ENCODE results near the gene SLC39A9. TPM values are rescaled to one million over a fixed set of nuclear protein-coding genes. Genes with fewer than 3 reads are reported as not detected.
"Not testable (repeated sequence)": the region's sequence is repeated elsewhere in the genome, so short reads cannot be mapped to it uniquely, and the experiment has no call there.

SLC39A9 gene
- total RNA-seq, 4 donors from 2014 or later = 37.6 to 46.3 (median 42.3) TPM

- no peak overlapping the region for H3K27ac ChIP-seq (replicated peaks in 1 of 4)
- no peak for DNase-seq (ENCODE audit: extremely low spot score)
- no peaks in the 10 kb centered on the region for H3K9me3 ChIP-seq
- intact Hi-C loops (cut with DNase I) = no loop called here
- no peaks in the 10 kb centered on the region for H3K4me1 ChIP-seq
- WGBS = 80% methylated on average over 3 of the region's 3 CpGs
- no peak overlapping the region for H3K4me3 ChIP-seq
- TF ChIP-seq POLR2AphosphoS5 (IDR thresholded peaks at IDR 0.05) (no peak), EP300 (IDR thresholded peaks at IDR 0.05) (no peak), CTCF (IDR thresholded peaks at IDR 0.05) (no peak), POLR2A (IDR thresholded peaks at IDR 0.05; ENCODE audit: low read depth) (no peak)
- no peaks in the 10 kb centered on the region for H3K27me3 ChIP-seq
- no peaks in the 10 kb centered on the region for H3K36me3 ChIP-seq
Measured at GRCh38 chr14:69471436-69471835, 72.9 kb downstream of the SLC39A9 start.

- H3K9me3 ChIP-seq = no peaks in the 10 kb centered on the region
- no peaks in the 10 kb centered on the region for H3K4me1 ChIP-seq
- no peak for DNase-seq (ENCODE audit: extremely low spot score)
- no peak overlapping the region for H3K27ac ChIP-seq (replicated peaks in 1 of 4)
- 90% methylated on average over 10 of the region's 10 CpGs for WGBS
- no peaks in the 10 kb centered on the region for H3K27me3 ChIP-seq
- H3K4me3 ChIP-seq = no peak overlapping the region
- TF ChIP-seq CTCF (IDR thresholded peaks at IDR 0.05) = no peak
- TF ChIP-seq EP300 (IDR thresholded peaks at IDR 0.05) = no peak
- TF ChIP-seq POLR2AphosphoS5 (IDR thresholded peaks at IDR 0.05) = no peak
- no peak for TF ChIP-seq POLR2A (IDR thresholded peaks at IDR 0.05; ENCODE audit: low read depth)
- H3K36me3 ChIP-seq = no peaks in the 10 kb centered on the region
- intact Hi-C loops (cut with DNase I) = no loop called here
Measured at GRCh38 chr14:69471916-69472315, 73.4 kb downstream of the SLC39A9 start.

GRCh38 chr14:69473260-69473659 lies 74.8 kb downstream of the SLC39A9 start:
- Histone ChIP-seq H3K9me3 (no peaks in the 10 kb centered on the region), H3K4me3 (no peak overlapping the region), H3K4me1 (no peaks in the 10 kb centered on the region), H3K27ac (replicated peaks in 1 of 4) (no peak overlapping the region), H3K36me3 (no peaks in the 10 kb centered on the region), H3K27me3 (peaks cover 0 to 4% (median 0%) of the 10 kb centered on the region in 4 donors)
- intact Hi-C loops (cut with DNase I) = no loop called here
- no peak for DNase-seq (ENCODE audit: extremely low spot score)
- 67% methylated on average over 3 of the region's 3 CpGs for WGBS
- TF ChIP-seq CTCF (IDR thresholded peaks at IDR 0.05) = no peak
- TF ChIP-seq POLR2AphosphoS5 (IDR thresholded peaks at IDR 0.05) = no peak
- no peak for TF ChIP-seq EP300 (IDR thresholded peaks at IDR 0.05)
- TF ChIP-seq POLR2A (IDR thresholded peaks at IDR 0.05; ENCODE audit: low read depth) = no peak

GRCh38 chr14:69473946-69474345 lies 75.5 kb downstream of the SLC39A9 start:
- intact Hi-C loops (cut with DNase I) = no loop called here
- H3K27ac ChIP-seq (replicated peaks in 1 of 4) = no peak overlapping the region
- H3K4me1 ChIP-seq = no peaks in the 10 kb centered on the region
- H3K9me3 ChIP-seq = no peaks in the 10 kb centered on the region
- no peak for TF ChIP-seq EP300 (IDR thresholded peaks at IDR 0.05)
- no peak for TF ChIP-seq POLR2AphosphoS5 (IDR thresholded peaks at IDR 0.05)
- TF ChIP-seq CTCF (IDR thresholded peaks at IDR 0.05) = no peak
- TF ChIP-seq POLR2A (IDR thresholded peaks at IDR 0.05; ENCODE audit: low read depth) = no peak
- no peak for DNase-seq (ENCODE audit: extremely low spot score)
- no peak overlapping the region for H3K4me3 ChIP-seq
- no peaks in the 10 kb centered on the region for H3K36me3 ChIP-seq
- peaks cover 0 to 4% (median 0%) of the 10 kb centered on the region in 4 donors for H3K27me3 ChIP-seq
- WGBS = 76% methylated on average over 3 of the region's 3 CpGs

GRCh38 chr14:69475194-69475818 lies 76.8 kb downstream of the SLC39A9 start:
- Histone ChIP-seq H3K4me3 (no peak overlapping the region), H3K4me1 (no peaks in the 10 kb centered on the region), H3K27ac (replicated peaks in 1 of 4) (no peak overlapping the region), H3K36me3 (no peaks in the 10 kb centered on the region), H3K9me3 (no peaks in the 10 kb centered on the region), H3K27me3 (peaks cover 0 to 13% (median 0%) of the 10 kb centered on the region in 4 donors)
- TF ChIP-seq POLR2AphosphoS5 (IDR thresholded peaks at IDR 0.05) (no peak), CTCF (IDR thresholded peaks at IDR 0.05) (no peak), EP300 (IDR thresholded peaks at IDR 0.05) (no peak), POLR2A (IDR thresholded peaks at IDR 0.05; ENCODE audit: low read depth) (no peak)
- 54% methylated on average over 6 of the region's 8 CpGs for WGBS
- DNase-seq (ENCODE audit: extremely low spot score) = no peak
- intact Hi-C loops (cut with DNase I) = no loop called here

GRCh38 chr14:69476824-69477450 lies 78.4 kb downstream of the SLC39A9 start:
- H3K4me3 ChIP-seq; H3K9me3 ChIP-seq; DNase-seq (ENCODE audit: extremely low spot score); H3K4me1 ChIP-seq; H3K27ac ChIP-seq (replicated peaks in 1 of 4); intact Hi-C loops (cut with DNase I); H3K36me3 ChIP-seq: not testable (repeated sequence)
- 95% methylated on average over 5 of the region's 5 CpGs for WGBS
- peaks cover 0 to 25% (median 0%) of the 10 kb centered on the region in 4 donors for H3K27me3 ChIP-seq

GRCh38 chr14:69478055-69478454 lies 79.6 kb downstream of the SLC39A9 start:
- DNase-seq (ENCODE audit: extremely low spot score); H3K4me1 ChIP-seq; intact Hi-C loops (cut with DNase I); H3K4me3 ChIP-seq; H3K27ac ChIP-seq (replicated peaks in 1 of 4); H3K36me3 ChIP-seq; H3K9me3 ChIP-seq: not testable (repeated sequence)
- H3K27me3 ChIP-seq = peaks cover 0 to 33% (median 0%) of the 10 kb centered on the region in 4 donors
- 93% methylated on average over 2 of the region's 2 CpGs for WGBS
